Endothelial cell of umbilical vein (primary cell): ENCODE measurements around the gene SCN11A. TPM values are rescaled to one million over a fixed set of nuclear protein-coding genes. Genes with fewer than 3 reads are reported as not detected.
"Not testable (repeated sequence)": the region's sequence is repeated elsewhere in the genome, so short reads cannot be mapped to it uniquely, and the experiment has no call there.

Experiments used
- BruUV-seq: library from RNA; stranded (reverse); fragments of 400-500 nt; replicated peaks from 2 replicates; lab custom pipeline; 2021; lab: Mats Ljungman, UMichigan
- CTCF ChIA-PET: fragments of 300-600, 350-600 bp; sonication (Branson Sonifier 250); formaldehyde crosslinking; loops from one replicate; lab custom pipeline; 2021; ENCODE audit warnings: antibody characterized with exemption, inconsistent platforms; lab: Charles Lee
- POLR2A ChIA-PET: fragments of 300-600, 350-600 bp; sonication (Branson Sonifier 250); formaldehyde crosslinking; loops from one replicate; lab custom pipeline; 2021; ENCODE audit warnings: antibody characterized with exemption, inconsistent platforms; lab: Charles Lee
- DNase-seq: peaks from one replicate; pipeline ENCODE4 v3.0.0-alpha.2; 2011; ENCODE audit warnings: low read depth, low spot score
- FAIRE-seq: peaks from 2 replicates; lab custom pipeline; 2011; peaks lifted over from hg19 to GRCh38; lab: Jason Lieb, UNC
- H2AFZ ChIP-seq: 2 replicates; pipeline ENCODE4 v1.6.0; 2012; ENCODE audit warnings: low read depth, low read length, control low read depth, inconsistent platforms
- H3K27ac ChIP-seq: 2 replicates; pipeline ENCODE4 v1.5.1; 2011; ENCODE audit warnings: low read depth, mild to moderate bottlenecking, control low read depth, low read length, moderate library complexity; ENCODE audit not compliant: insufficient read depth
- H3K27me3 ChIP-seq, 2 experiments: 2 replicates each; pipeline versions ENCODE4 v1.6.0 to v1.6.1; 2011; ENCODE audit warnings: low read length in 2 of 2, mixed read lengths in 1 of 2; ENCODE audit not compliant: control insufficient read depth in 2 of 2, insufficient read depth in 2 of 2
- H3K36me3 ChIP-seq, 2 experiments: 2 replicates in 1 of 2; 3 replicates in 1 of 2; pipeline ENCODE4 v1.5.1; 2011; ENCODE audit warnings: low read length in 2 of 2, mild to moderate bottlenecking in 1 of 2, moderate library complexity in 1 of 2; ENCODE audit not compliant: control insufficient read depth in 2 of 2, insufficient read depth in 2 of 2; ENCODE audit errors: extremely low read depth in 1 of 2
- H3K4me1 ChIP-seq: 3 replicates; pipeline ENCODE4 v1.5.1; 2011; ENCODE audit warnings: mild to moderate bottlenecking, low read length; ENCODE audit not compliant: control insufficient read depth, insufficient read depth; ENCODE audit errors: extremely low read depth
- H3K4me2 ChIP-seq: 2 replicates; pipeline ENCODE4 v1.6.1; 2011; ENCODE audit warnings: low read length, control low read depth, mixed read lengths; ENCODE audit not compliant: insufficient read depth
- H3K4me3 ChIP-seq, 3 experiments: fragments of 200-600 bp in 1 of 3; sonication (generic), shearing (Covaris generic) in 1 of 3; replicated peaks in 1 of 3; 2 replicates each; pipeline ENCODE4 v1.5.1; 2011 to 2016; ENCODE audit warnings: control low read depth in 3 of 3, low read length in 3 of 3, mild to moderate bottlenecking in 2 of 3, inconsistent platforms in 1 of 3, low read depth in 1 of 3, moderate library complexity in 1 of 3; ENCODE audit not compliant: insufficient read depth in 1 of 3
- H3K79me2 ChIP-seq: 2 replicates; pipeline ENCODE4 v1.6.0; 2012; ENCODE audit warnings: low read length, inconsistent platforms; ENCODE audit not compliant: control insufficient read depth, insufficient read depth
- H3K9ac ChIP-seq: replicated peaks from 2 replicates; pipeline ENCODE3; 2011; ENCODE audit warnings: low read length, control low read depth; ENCODE audit not compliant: insufficient read depth; ENCODE audit errors: extremely low read depth
- H3K9me1 ChIP-seq: replicated peaks from 3 replicates; pipeline ENCODE4 v1.6.0; 2011; ENCODE audit warnings: mild to moderate bottlenecking, low read length; ENCODE audit not compliant: control insufficient read depth, insufficient read depth; ENCODE audit errors: extremely low read depth
- H3K9me3 ChIP-seq: replicated peaks from 2 replicates; pipeline ENCODE4 v1.5.1; 2012; ENCODE audit warnings: low read length, inconsistent platforms; ENCODE audit not compliant: control insufficient read depth, insufficient read depth
- H4K20me1 ChIP-seq: replicated peaks from 2 replicates; pipeline ENCODE3; 2011; ENCODE audit warnings: mild to moderate bottlenecking, low read length; ENCODE audit not compliant: control insufficient read depth, insufficient read depth; ENCODE audit errors: extremely low read depth
- EZH2 ChIP-seq: IDR thresholded peaks from 2 replicates; pipeline ENCODE4 v1.6.1; 2012; ENCODE audit warnings: borderline replicate concordance, low read depth, mild to moderate bottlenecking, moderate library complexity, low read length, inconsistent platforms; ENCODE audit not compliant: severe bottlenecking
- FOS ChIP-seq: IDR thresholded peaks from 2 replicates; pipeline ENCODE4 v1.6.1; 2011; ENCODE audit warnings: mild to moderate bottlenecking, low read length, moderate library complexity, borderline replicate concordance; ENCODE audit not compliant: insufficient read depth
- GATA2 ChIP-seq: IDR thresholded peaks from 2 replicates; pipeline ENCODE4 v1.7.0; 2011; ENCODE audit warnings: low read depth, mild to moderate bottlenecking, moderate library complexity, mixed read lengths, low read length; ENCODE audit not compliant: insufficient read length, insufficient read depth
- JUN ChIP-seq: IDR thresholded peaks from 2 replicates; pipeline ENCODE4 v1.6.1; 2011; ENCODE audit warnings: borderline replicate concordance, low read depth; ENCODE audit not compliant: insufficient read length, insufficient read depth
- MYC ChIP-seq: IDR thresholded peaks from one replicate; pipeline ENCODE4 v1.6.1; 2011; ENCODE audit warnings: mild to moderate bottlenecking, low read depth, low read length
- POLR2A ChIP-seq: IDR thresholded peaks from 2 replicates; pipeline ENCODE4 v1.6.1; 2012; ENCODE audit warnings: low read depth, mild to moderate bottlenecking, control low read depth, low read length
- POLR2AphosphoS5 ChIP-seq: IDR thresholded peaks from 2 replicates; pipeline ENCODE4 v1.6.1; 2012; ENCODE audit warnings: low read depth, mild to moderate bottlenecking, control low read depth, low read length, moderate library complexity; ENCODE audit not compliant: insufficient read depth
- dilution Hi-C: fragments of 300-500 bp; cut with MboI; formaldehyde crosslinking; loops from one replicate; pipeline ENCODE4 v1.15.0; 2019; ENCODE audit warnings: low sequenced_read_pairs; ENCODE audit not compliant: extremely low pct_ligation_motif_present
- intact Hi-C: fragments of 100-400 bp; cut with micrococcal nuclease; formaldehyde crosslinking; loops from one replicate; pipeline ENCODE4 v1.10.0; 2022
- polyA plus RNA-seq, 4 experiments: library from polyadenylated mRNA; depleted of rRNA in 3 of 4; stranded (reverse) in 3 of 4; unstranded in 1 of 4; fragments of >200 nt; gene quantifications; 2 replicates each; pipeline versions ENCODE4 v1.2.1 to v1.2.3, GENCODE V29; 2011 to 2012; ENCODE audit warnings: missing spikeins in 1 of 4
- total RNA-seq: library from RNA; stranded (reverse); gene quantifications from 2 replicates; pipeline ENCODE4 v1.2.3, GENCODE V29; 2021
- TF ChIP-seq, protein P1 (sequence below), 2 donors: IDR thresholded peaks; 1 replicate in 1 of 2; 2 replicates in 1 of 2; pipeline ENCODE4 v1.5.1; 2011; ENCODE audit warnings: low read length in 2 of 2, mild to moderate bottlenecking in 2 of 2, moderate library complexity in 2 of 2, control low read depth in 1 of 2, inconsistent platforms in 1 of 2, low read depth in 1 of 2; ENCODE audit not compliant: insufficient read depth in 1 of 2; ENCODE audit errors: extremely low read depth in 1 of 2
- TF ChIP-seq, protein P2 (sequence below): IDR thresholded peaks from 2 replicates; pipeline ENCODE4 v1.6.1; 2011; ENCODE audit not compliant: insufficient read depth, insufficient read length

The SCN11A gene
- total and polyA plus RNA-seq, 2 donors (not counting 3 experiments of a cell fraction or from before 2014, with no cell fraction given) = 0.06 to 0.07 TPM

DNA sequence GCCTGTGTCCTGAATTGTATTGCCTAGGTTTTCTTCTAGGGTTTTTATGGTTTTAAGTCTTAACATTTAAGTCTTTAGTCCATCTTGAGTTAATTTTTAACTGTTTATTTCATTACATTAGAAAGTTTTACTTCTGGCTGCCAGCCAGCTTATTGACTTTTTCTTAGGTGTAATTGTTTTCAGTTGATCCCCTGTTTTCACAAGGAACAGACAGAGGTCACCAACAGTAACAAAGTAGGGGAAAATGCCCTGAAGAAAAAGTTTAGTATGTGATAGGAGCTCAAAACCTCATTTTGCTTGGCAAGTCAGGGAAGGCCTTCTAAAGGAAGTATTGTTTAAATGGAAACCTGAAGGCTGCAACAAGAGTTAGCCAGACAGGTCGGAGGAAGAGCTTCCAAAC lies 10.4 kb upstream of the SCN11A start:
- no peak for FAIRE-seq
- Histone ChIP-seq H3K9ac (no peak overlapping the region), H3K9me3 (no peaks in the 10 kb centered on the region), H3K36me3 (no peaks in the 10 kb centered on the region), H4K20me1 (no peaks in the 10 kb centered on the region), H3K4me2 (no peak overlapping the region), H3K4me3 (no peak overlapping the region), H3K27me3 (no peaks in the 10 kb centered on the region), H3K9me1 (no peaks in the 10 kb centered on the region), H3K4me1 (no peaks in the 10 kb centered on the region), H2AFZ (no peak overlapping the region), H3K27ac (no peak overlapping the region), H3K79me2 (peaks cover 2% of the 10 kb centered on the region)
- ChIA-PET CTCF (interaction anchor here (0.8 kb wide), 1 partner anchor 128 kb away, joined by 3 read pairs; no protein-coding TSS in a partner anchor), POLR2A (no interaction called here)
- no peak for DNase-seq
- TF ChIP-seq POLR2A (no peak), POLR2AphosphoS5 (no peak), JUN (no peak), GATA2 (no peak), MYC (no peak), EZH2 (no peak), FOS (no peak)
- TF ChIP-seq, protein P1, sequence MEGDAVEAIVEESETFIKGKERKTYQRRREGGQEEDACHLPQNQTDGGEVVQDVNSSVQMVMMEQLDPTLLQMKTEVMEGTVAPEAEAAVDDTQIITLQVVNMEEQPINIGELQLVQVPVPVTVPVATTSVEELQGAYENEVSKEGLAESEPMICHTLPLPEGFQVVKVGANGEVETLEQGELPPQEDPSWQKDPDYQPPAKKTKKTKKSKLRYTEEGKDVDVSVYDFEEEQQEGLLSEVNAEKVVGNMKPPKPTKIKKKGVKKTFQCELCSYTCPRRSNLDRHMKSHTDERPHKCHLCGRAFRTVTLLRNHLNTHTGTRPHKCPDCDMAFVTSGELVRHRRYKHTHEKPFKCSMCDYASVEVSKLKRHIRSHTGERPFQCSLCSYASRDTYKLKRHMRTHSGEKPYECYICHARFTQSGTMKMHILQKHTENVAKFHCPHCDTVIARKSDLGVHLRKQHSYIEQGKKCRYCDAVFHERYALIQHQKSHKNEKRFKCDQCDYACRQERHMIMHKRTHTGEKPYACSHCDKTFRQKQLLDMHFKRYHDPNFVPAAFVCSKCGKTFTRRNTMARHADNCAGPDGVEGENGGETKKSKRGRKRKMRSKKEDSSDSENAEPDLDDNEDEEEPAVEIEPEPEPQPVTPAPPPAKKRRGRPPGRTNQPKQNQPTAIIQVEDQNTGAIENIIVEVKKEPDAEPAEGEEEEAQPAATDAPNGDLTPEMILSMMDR (IDR thresholded peaks at IDR 0.05; ENCODE audit: extremely low read depth in 1 of 2, insufficient read depth in 1 of 2, low read depth in 1 of 2, low read length in 2 of 2) = no peak
- TF ChIP-seq, protein P2, sequence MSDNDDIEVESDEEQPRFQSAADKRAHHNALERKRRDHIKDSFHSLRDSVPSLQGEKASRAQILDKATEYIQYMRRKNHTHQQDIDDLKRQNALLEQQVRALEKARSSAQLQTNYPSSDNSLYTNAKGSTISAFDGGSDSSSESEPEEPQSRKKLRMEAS = no peak
- no TSS peak for BruUV-seq
- intact Hi-C loops = no loop called here
- dilution Hi-C loops = no loop called here

DNA sequence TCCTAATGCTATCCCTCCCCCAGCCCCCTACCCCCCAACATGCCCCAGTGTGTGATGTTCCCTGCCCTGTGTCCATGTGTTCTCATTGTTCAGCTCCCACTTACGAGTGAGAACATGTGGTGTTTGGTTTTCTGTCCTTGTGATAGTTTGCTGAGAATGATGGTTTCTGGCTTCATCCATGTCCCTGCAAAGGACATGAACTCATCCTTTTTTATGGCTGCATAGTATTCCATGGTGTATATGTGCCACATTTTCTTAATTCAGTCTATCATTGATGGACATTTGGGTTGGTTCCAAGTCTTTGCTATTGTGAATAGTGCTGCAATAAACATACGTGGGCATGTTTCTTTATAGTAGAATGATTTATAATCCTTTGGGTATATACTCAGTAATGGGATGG lies 9.5 kb upstream of the SCN11A start:
- intact Hi-C loops, BruUV-seq, H3K9me3 ChIP-seq: not testable (repeated sequence)

More for the DNA sequence above, 9.5 kb upstream of the SCN11A start:
- H4K20me1 ChIP-seq, DNase-seq, dilution Hi-C loops, H3K9ac ChIP-seq, H3K27ac ChIP-seq, H3K4me1 ChIP-seq, POLR2A ChIA-PET, FAIRE-seq, H2AFZ ChIP-seq, H3K9me1 ChIP-seq, H3K4me3 ChIP-seq, H3K36me3 ChIP-seq, CTCF ChIA-PET, H3K79me2 ChIP-seq, H3K4me2 ChIP-seq, H3K27me3 ChIP-seq: not testable (repeated sequence)
